Activated CD4-positive, alpha-beta T cell treated with anti-CD3 and anti-CD28 coated beads, Interleukin-2, amount 50 U/mL, for 48 hours (primary cell): ENCODE results near the gene WDR31.
"Not testable (repeated sequence)": the region's sequence is repeated elsewhere in the genome, so short reads cannot be mapped to it uniquely, and the experiment has no call there.

Experiments used
- DNase-seq, 2 experiments: peaks; one replicate each; pipeline ENCODE4 v3.0.0-alpha.2; 2020

WDR31 gene

GRCh38 chr9:113328045-113328782 is 11.9 kb downstream of the WDR31 start:
- no peak for DNase-seq

GRCh38 chr9:113326230-113326629 is 13.8 kb downstream of the WDR31 start:
- DNase-seq, result no peak

- no peak for DNase-seq
Observed at GRCh38 chr9:113322671-113323070, 17.4 kb downstream of the WDR31 start.

GRCh38 chr9:113320051-113320450 is 20.0 kb downstream of the WDR31 start:
- no peak for DNase-seq

- DNase-seq, result no peak
Observed at GRCh38 chr9:113319054-113319453, 21.0 kb downstream of the WDR31 start.

GRCh38 chr9:113317777-113318176 is 22.3 kb downstream of the WDR31 start:
- no peak for DNase-seq

GRCh38 chr9:113316030-113316429 is 24.0 kb downstream of the WDR31 start:
- no peak for DNase-seq

- DNase-seq, result no peak
Observed at GRCh38 chr9:113315231-113315630, 24.8 kb downstream of the WDR31 start.

GRCh38 chr9:113313261-113313660 is 26.8 kb downstream of the WDR31 start:
- DNase-seq, result no peak

GRCh38 chr9:113311961-113312360 is 28.1 kb downstream of the WDR31 start:
- DNase-seq, result no peak

GRCh38 chr9:113310538-113310937 is 29.5 kb downstream of the WDR31 start:
- DNase-seq, result no peak

- peak; percentile 11 to 17 for DNase-seq
Observed at GRCh38 chr9:113309204-113309813, 30.8 kb downstream of the WDR31 start.

- no peak for DNase-seq
Observed at GRCh38 chr9:113307396-113307975, 32.6 kb downstream of the WDR31 start.

GRCh38 chr9:113306566-113306965 is 33.5 kb downstream of the WDR31 start:
- no peak for DNase-seq

GRCh38 chr9:113302792-113303418 is 37.2 kb downstream of the WDR31 start, which contains the start of gene RNF183:
RNF183 (minus strand) TSS chr9:113303376; CDS start chr9:113298184, 5,192 bp downstream.
- no peak for DNase-seq

- DNase-seq, result no peak
Observed at GRCh38 chr9:113301548-113301947, 38.5 kb downstream of the WDR31 start.

- no peak for DNase-seq
Observed at GRCh38 chr9:113299800-113300292, 40.2 kb downstream of the WDR31 start.

- no peak for DNase-seq
Observed at GRCh38 chr9:113298924-113299770, 40.9 kb downstream of the WDR31 start.

GRCh38 chr9:113298311-113298710 is 41.8 kb downstream of the WDR31 start:
- DNase-seq, result no peak

GRCh38 chr9:113296796-113297558 is 43.1 kb downstream of the WDR31 start:
- no peak for DNase-seq

GRCh38 chr9:113296247-113296646 is 43.8 kb downstream of the WDR31 start:
- not testable (repeated sequence) for DNase-seq
